ENCODE measurements around the gene MUC20. TPM values are rescaled to one million over a fixed set of nuclear protein-coding genes. Genes with fewer than 3 reads are reported as not detected.
"Not testable (repeated sequence)": the region's sequence is repeated elsewhere in the genome, so short reads cannot be mapped to it uniquely, and the experiment has no call there.

Gene MUC20
- total RNA-seq, 1 donor from 2014 or later = 42.1 TPM

GRCh38 chr3:195773956-195774537 lies 53.3 kb downstream of the MUC20 start:
- no peaks in the 10 kb centered on the region for H3K27me3 ChIP-seq (ENCODE audit: control insufficient read depth, insufficient read depth, low read length)
- no peak for DNase-seq (ENCODE audit: low read depth)
- TF ChIP-seq CTCF (IDR thresholded peaks at IDR 0.05; ENCODE audit: insufficient read depth, low read length, poor library complexity, severe bottlenecking) = no peak
- no peak overlapping the region for H3K4me3 ChIP-seq (ENCODE audit: low read depth, low read length)
- H3K36me3 ChIP-seq (ENCODE audit: control insufficient read depth, insufficient read depth, low read length) = no peaks in the 10 kb centered on the region

DNA sequence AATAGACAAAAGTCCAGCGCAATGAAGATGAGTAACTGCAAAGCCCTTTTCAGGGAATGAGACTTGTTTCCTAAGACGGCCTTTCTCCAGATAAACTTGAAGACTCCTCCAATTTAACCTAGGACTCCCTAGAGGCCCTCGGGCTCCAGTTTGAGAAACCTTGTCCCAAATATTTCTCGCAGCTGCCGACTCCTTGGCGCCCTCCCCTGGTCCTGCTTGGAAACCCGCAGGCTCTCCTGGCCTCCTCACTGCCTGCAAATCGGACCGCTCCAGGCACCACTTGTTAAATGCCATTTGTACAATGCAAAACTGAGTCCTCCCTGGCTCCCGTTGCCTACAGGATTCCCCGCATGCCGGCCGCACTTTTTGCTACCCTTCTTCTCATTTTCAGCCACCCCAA lies 54.1 kb downstream of the MUC20 start:
- TF ChIP-seq CTCF (IDR thresholded peaks at IDR 0.05; ENCODE audit: insufficient read depth, low read length, poor library complexity, severe bottlenecking) = peak; percentile 35
- no peak for DNase-seq (ENCODE audit: low read depth)
- no peaks in the 10 kb centered on the region for H3K27me3 ChIP-seq (ENCODE audit: control insufficient read depth, insufficient read depth, low read length)

DNA sequence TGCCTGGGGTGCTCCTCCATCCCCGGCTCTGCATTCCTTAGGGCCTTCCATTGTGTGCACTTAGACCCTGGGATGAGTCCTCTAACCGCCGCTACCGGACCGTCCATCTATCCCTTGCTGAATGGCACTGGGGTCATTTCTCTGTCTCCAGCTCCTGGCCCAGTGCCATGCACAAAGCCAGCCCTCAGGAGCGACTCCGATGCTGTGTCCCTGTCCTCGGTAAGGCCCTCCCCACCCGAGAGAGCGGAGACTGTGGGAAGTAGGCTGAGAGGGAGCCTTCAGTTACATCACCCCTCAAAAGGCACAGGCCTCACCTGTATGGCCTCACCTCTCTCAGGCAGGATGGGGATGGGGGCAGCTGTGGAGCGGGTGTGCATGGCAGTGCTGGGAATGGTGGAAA lies 57.2 kb downstream of the MUC20 start:
- no peaks in the 10 kb centered on the region for H3K36me3 ChIP-seq (ENCODE audit: control insufficient read depth, insufficient read depth, low read length)
- H3K4me3 ChIP-seq (ENCODE audit: low read depth, low read length) = no peak overlapping the region
- no peak for TF ChIP-seq CTCF (IDR thresholded peaks at IDR 0.05; ENCODE audit: insufficient read depth, low read length, poor library complexity, severe bottlenecking)
- DNase-seq (ENCODE audit: low read depth) = no peak
- H3K27me3 ChIP-seq (ENCODE audit: control insufficient read depth, insufficient read depth, low read length) = no peaks in the 10 kb centered on the region

More for the DNA sequence above, 54.1 kb downstream of the MUC20 start:
- Histone ChIP-seq H3K4me3 (ENCODE audit: low read depth, low read length) (no peak overlapping the region), H3K36me3 (ENCODE audit: control insufficient read depth, insufficient read depth, low read length) (no peaks in the 10 kb centered on the region)

- not testable (repeated sequence) for DNase-seq (ENCODE audit: low read depth); H3K36me3 ChIP-seq (ENCODE audit: control insufficient read depth, insufficient read depth, low read length)
Measured at GRCh38 chr3:195781236-195781635, 60.5 kb downstream of the MUC20 start.

More at GRCh38 chr3:195781236-195781635, 60.5 kb downstream of the MUC20 start:
- H3K27me3 ChIP-seq (ENCODE audit: control insufficient read depth, insufficient read depth, low read length); H3K4me3 ChIP-seq (ENCODE audit: low read depth, low read length): not testable (repeated sequence)

Other genes starting within 250 kb of the MUC20 start
- 50.8 and 70.5 TPM in 2 replicates for gene PPP1R2, start 177.7 kb upstream of the MUC20 start, total RNA-seq
- gene APOD, start 137.0 kb upstream of the MUC20 start, total RNA-seq = not detected in 2 replicates
- gene MUC4, start 91.0 kb downstream of the MUC20 start, total RNA-seq = 6.9 and 10.4 TPM in 2 replicates
- 14.1 and 16.0 TPM in 2 replicates for gene TNK2, start 187.6 kb downstream of the MUC20 start, total RNA-seq